Chondrocyte (in vitro differentiated cells): ENCODE data around the gene BCCIP. TPM values are rescaled to one million over a fixed set of nuclear protein-coding genes. Genes with fewer than 3 reads are reported as not detected.

ENCODE experiments used
- DNase-seq: peaks from one replicate; pipeline ENCODE4 v3.0.0; 2021; ENCODE audit warnings: mixed read lengths, low spot score
- H3K27ac Mint-ChIP-seq: one replicate; pipeline ENCODE4 v1.8.0; 2021; ENCODE audit warnings: mild to moderate bottlenecking, moderate library complexity, mixed read lengths; ENCODE audit not compliant: unreplicated experiment
- H3K27me3 Mint-ChIP-seq: 2 replicates; pipeline ENCODE4 v1.8.0; 2021; ENCODE audit warnings: low read depth, mixed read lengths
- H3K36me3 Mint-ChIP-seq: 2 replicates; pipeline ENCODE4 v1.8.0; 2021; ENCODE audit warnings: low read depth, mixed read lengths
- H3K4me1 Mint-ChIP-seq: 2 replicates; pipeline ENCODE4 v1.8.0; 2021; ENCODE audit warnings: low read depth, mild to moderate bottlenecking, mixed read lengths
- H3K4me3 Mint-ChIP-seq: one replicate; pipeline ENCODE4 v1.8.0; 2021; ENCODE audit warnings: mild to moderate bottlenecking, moderate library complexity, mixed read lengths; ENCODE audit not compliant: unreplicated experiment
- H3K9me3 Mint-ChIP-seq: 2 replicates; pipeline ENCODE4 v1.8.0; 2021; ENCODE audit warnings: low read depth, mixed read lengths
- total RNA-seq: library from RNA; stranded (reverse); gene quantifications from 3 replicates; pipeline ENCODE4 v1.2.1, GENCODE V29; 2021
- TF ChIP-seq, protein P1 (sequence below): fragments of 200-600 bp; sonication (generic); IDR thresholded peaks from 2 replicates; pipeline ENCODE4 v1.5.0; 2021; ENCODE audit warnings: antibody characterized with exemption, mild to moderate bottlenecking, moderate library complexity

The BCCIP gene
- total RNA-seq, 1 donor from 2014 or later: 25.9 TPM

DNA sequence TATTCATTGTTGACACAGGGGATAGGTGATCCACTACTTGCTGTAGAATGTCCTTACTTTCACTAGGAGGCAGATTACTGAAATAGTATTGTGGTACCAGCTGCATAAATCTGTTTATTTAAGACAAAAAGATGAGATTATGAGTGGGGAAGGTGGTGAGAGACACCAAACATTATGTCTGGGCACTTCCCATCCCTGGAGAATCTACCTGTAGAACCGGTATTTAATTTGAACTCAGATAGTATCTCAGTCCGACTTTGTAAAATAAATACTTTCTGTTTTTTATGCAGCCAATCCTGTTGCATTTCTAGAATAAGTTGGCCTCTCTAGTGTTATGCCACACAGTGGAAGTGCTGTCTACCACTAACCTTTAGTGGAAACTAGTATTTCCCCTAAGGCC, 13.4 kb downstream of the BCCIP start:
- peaks cover 34% of the 10 kb centered on the region for H3K36me3 Mint-ChIP-seq
- no peak overlapping the region for H3K4me3 Mint-ChIP-seq
- H3K27me3 Mint-ChIP-seq: no peaks in the 10 kb centered on the region
- TF ChIP-seq, protein P1, sequence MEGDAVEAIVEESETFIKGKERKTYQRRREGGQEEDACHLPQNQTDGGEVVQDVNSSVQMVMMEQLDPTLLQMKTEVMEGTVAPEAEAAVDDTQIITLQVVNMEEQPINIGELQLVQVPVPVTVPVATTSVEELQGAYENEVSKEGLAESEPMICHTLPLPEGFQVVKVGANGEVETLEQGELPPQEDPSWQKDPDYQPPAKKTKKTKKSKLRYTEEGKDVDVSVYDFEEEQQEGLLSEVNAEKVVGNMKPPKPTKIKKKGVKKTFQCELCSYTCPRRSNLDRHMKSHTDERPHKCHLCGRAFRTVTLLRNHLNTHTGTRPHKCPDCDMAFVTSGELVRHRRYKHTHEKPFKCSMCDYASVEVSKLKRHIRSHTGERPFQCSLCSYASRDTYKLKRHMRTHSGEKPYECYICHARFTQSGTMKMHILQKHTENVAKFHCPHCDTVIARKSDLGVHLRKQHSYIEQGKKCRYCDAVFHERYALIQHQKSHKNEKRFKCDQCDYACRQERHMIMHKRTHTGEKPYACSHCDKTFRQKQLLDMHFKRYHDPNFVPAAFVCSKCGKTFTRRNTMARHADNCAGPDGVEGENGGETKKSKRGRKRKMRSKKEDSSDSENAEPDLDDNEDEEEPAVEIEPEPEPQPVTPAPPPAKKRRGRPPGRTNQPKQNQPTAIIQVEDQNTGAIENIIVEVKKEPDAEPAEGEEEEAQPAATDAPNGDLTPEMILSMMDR: no peak
- H3K9me3 Mint-ChIP-seq: no peaks in the 10 kb centered on the region
- peaks cover 8% of the 10 kb centered on the region for H3K4me1 Mint-ChIP-seq
- no peak for DNase-seq
- H3K27ac Mint-ChIP-seq: no peak overlapping the region

DNA sequence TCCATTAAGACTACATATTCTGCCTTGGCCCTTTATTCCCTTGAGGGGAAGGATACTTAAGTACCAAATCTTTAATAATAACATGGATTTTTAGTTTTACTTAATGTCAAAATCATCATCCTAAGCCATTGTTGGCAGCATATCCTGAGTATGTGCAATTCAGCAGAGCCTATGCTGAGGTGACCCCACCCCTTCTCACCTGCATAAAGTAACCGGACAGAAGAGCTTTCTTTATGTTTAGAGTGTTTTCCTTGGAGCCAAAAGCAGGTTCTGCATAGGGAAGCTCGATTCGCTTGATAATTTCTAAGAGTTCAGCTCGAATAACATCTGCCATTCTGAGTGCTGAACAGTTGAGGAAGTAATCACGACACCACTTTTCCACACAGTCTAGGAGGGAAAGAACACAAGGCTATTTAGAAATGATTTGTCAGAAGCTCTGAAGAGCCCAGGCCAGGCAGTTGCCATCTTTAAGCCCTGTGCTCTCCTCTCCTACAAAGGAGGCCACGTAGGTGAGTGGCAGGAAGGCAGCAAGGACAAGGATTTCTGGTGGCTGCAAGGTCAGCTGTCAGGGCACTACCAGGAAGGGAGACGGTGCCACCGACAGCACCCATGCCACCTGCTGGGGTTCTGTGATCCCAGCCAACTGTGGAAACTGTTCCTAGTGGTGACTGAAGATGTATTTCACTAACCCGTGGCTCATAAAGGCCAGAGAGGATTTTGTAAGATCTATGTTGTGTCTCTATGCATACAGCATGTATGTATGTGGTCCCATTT, 15.6 kb downstream of the BCCIP start:
- TF ChIP-seq, protein P1: no peak
- Mint-ChIP-seq H3K9me3 (no peaks in the 10 kb centered on the region), H3K4me3 (no peak overlapping the region), H3K27me3 (no peaks in the 10 kb centered on the region), H3K36me3 (peaks cover 31% of the 10 kb centered on the region), H3K4me1 (peaks cover 8% of the 10 kb centered on the region), H3K27ac (no peak overlapping the region)
- no peak for DNase-seq

DNA sequence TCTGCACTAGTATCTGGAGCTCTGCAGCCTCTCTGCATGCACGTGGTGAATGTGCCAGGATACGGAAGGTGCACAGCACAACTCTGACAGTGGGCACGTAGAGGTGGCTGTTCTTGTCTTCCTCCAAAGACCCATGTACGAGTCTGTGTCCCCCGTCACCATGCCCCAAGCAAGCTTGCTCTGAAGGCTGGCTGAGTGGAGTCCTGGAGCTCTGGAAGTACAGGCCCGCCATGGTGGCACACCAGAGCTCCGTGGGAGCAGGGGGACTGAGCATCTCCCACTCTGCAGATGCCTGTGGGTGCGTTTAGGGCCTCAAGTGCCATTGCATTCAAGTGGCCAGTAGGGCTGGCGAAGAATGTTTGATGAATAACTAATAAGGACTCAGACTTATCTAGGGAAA, 17.1 kb downstream of the BCCIP start:
- Mint-ChIP-seq H3K9me3 (no peaks in the 10 kb centered on the region), H3K27me3 (no peaks in the 10 kb centered on the region), H3K27ac (no peak overlapping the region), H3K4me1 (peaks cover 8% of the 10 kb centered on the region), H3K4me3 (no peak overlapping the region), H3K36me3 (peaks cover 26% of the 10 kb centered on the region)
- DNase-seq: no peak
- TF ChIP-seq, protein P1: no peak

DNA sequence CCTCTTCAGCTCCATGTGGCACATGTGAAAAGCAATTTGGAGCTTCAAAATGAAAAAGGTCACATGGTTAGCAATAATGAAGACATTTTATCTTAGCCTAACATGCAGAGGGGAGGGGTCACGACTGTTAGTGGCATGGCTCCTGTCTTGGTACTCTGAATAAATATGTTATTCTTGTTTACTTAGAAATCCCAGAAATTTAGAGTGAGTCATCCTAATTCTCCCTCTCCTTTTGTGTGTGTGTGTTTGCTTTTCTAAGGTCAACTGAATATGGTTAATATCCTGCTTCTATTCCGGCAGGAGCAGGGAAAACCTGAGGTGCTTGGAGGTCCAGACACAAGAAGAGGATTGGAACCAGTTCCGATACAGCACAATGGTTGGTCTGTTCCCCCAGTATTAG, 17.6 kb downstream of the BCCIP start:
- Mint-ChIP-seq H3K4me3 (no peak overlapping the region), H3K4me1 (peaks cover 8% of the 10 kb centered on the region), H3K27ac (no peak overlapping the region), H3K36me3 (peaks cover 22% of the 10 kb centered on the region), H3K27me3 (no peaks in the 10 kb centered on the region), H3K9me3 (no peaks in the 10 kb centered on the region)
- TF ChIP-seq, protein P1: no peak
- DNase-seq: no peak

DNA sequence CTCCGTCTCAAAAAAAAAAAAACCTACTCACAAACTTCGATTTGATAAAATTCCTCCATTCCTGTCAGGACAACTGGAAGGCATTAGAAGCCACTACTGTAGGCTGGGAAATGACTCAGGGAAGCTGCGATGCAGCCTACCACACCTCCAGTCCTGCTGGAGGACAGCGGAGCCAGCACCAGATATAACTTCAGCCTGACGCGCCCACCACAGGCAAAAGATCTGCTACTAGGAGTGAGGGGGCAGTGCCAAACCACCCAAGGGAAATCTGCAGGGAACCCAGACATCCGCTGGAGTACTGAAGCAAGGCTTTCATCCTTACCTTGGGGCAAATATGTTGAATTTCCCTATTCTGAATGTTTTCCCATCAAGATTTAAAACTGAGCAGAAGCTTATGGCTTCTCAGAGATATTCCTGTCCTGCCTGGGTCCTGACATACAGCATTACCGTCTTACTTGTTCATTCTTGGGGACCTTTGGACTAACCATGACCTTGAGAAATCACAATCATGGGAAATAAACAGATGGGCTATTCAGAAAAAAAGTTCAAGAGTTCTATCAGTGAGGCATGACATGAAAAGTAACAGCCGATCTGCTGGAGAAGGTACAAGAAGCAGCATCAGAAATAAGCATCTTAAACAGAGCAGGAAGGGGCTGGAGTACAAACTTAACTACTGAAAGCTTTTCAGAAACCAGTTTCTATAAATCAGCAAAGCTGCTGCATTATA, 20.4 kb downstream of the BCCIP start:
- peaks cover 12% of the 10 kb centered on the region for H3K36me3 Mint-ChIP-seq
- no peaks in the 10 kb centered on the region for H3K9me3 Mint-ChIP-seq
- no peak for DNase-seq

More for the DNA sequence above, 20.4 kb downstream of the BCCIP start:
- peaks cover 8% of the 10 kb centered on the region for H3K4me1 Mint-ChIP-seq
- no peaks in the 10 kb centered on the region for H3K27me3 Mint-ChIP-seq
- no peak overlapping the region for H3K4me3 Mint-ChIP-seq
- no peak overlapping the region for H3K27ac Mint-ChIP-seq
- TF ChIP-seq, protein P1: no peak
